Stimulated activated CD4-positive, alpha-beta T cell treated with anti-CD3 and anti-CD28 coated beads, Interleukin-12 subunit alpha, Interleukin-12 subunit beta, amount 100 ng/mL, for 48 hours (primary cell): ENCODE results near the gene ZNFX1.
"Not testable (repeated sequence)": the region's sequence is repeated elsewhere in the genome, so short reads cannot be mapped to it uniquely, and the experiment has no call there.

Experiments used
- DNase-seq, 3 donors: peaks; one replicate each; pipeline ENCODE4 v3.0.0-alpha.2; 2020; ENCODE audit warnings: low read depth in 2 of 3, low spot score in 1 of 3

ZNFX1 gene

DNA sequence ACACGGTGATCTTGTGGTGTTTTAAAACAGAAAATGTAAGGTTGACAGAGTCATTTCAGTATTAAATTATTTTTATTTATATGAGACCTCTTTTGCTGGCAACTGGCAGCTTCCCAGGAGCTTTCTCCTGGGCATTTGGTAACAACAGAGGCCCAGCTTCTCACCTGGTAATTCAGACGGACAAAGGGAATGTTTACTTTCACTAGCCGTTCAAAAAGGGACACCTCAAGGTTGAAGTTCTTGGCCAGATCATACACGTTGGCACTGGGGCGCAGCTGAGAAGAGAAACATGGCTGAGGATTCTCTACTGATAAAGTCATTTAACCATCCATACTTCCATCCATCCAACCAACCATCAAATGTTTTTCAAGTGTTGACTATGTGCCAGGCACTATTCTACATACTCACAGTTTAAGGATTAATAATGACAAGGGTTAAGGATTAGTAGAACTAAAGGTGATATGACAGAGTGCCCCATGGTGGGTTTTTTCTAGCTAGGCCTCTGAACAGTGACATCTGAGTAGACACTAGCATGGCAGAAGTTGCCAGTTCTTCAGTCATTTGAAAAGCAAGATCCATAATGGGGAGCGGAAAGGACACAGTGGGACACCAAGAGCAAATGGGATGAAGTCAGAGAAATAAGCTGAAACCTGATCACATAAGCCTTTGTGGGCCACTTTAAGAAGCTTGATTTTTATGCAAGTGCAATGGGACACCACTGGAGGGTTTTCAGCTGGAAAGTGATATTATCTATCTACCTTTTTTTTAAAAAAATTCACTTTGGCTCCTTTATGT is 25.1 kb downstream of the ZNFX1 start:
- DNase-seq, result no peak

DNA sequence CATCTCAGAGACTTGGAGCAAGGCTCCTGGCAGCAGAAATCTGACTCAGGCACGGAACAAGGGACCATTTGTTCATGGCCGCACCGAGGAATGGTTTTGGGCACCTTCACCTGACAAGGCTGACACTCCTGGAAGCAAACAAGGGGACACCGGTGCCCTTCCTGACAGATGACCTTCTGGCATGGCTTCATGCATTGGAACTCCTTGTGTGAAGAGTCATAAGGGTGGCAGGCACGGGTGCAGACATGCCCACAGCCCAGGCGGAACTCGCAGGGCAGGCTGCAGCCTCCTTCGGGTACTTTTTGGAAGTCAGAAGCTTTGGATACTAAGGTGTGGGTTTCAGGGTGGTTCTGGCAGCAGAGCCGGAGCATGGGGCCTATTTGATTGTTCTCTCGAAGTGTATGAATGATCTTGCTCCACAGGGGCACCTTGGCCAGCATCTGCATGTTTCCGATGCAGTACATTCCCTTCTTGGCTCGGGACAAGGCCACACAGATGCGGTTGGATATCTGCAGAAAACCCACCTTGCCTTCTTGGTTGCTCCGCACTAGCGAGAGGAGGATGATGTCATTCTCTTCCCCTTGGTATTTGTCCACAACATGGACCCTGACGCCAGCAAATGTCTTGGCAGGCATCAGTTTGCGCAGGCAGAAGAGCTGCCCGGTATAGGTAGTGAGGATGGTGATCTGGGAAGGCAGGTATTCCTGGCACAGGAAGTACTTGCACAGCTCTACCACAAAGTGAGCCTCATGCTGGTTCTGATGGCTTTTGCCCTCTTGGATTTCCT is 28.8 kb downstream of the ZNFX1 start:
- no peak for DNase-seq

DNA sequence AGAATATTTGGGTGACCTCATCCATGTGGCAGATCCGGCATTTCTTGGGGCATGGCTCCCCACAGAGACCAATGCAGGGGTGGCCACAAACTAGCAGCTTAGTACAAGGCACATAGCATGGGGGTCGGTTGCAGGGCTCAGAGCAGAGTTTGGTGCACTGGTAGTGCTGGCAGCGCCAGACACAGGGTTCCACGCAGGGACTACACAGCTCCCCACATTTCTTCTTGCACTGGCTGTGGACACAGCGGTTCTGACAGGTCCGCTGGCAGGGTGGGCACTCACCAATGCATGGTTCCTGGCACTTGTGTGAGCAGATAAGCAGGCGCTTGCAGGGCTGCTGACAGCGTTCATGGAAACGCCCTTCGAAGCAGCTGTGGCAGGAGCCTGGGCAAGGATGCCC is 29.6 kb downstream of the ZNFX1 start:
- DNase-seq, result no peak

DNA sequence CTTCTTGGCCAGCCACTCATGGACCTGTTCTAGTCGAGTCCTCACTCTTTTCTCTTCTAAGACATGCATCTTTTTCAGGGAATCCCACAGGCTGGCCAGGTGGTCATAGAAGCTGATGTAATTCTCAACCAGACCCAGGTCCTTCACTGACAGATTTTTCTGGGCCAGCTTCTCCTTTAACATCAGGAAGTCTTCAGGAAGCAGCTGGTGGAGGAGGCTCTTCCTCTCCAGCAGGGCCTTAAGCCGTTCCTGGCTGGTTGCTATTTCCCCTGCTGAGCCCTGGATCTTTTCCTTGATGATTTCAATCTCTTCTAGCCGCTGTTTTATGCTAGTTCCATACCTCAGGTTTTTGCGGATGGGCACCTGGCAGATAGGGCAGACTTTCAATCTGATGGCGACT is 30.1 kb downstream of the ZNFX1 start:
- no peak for DNase-seq

DNA sequence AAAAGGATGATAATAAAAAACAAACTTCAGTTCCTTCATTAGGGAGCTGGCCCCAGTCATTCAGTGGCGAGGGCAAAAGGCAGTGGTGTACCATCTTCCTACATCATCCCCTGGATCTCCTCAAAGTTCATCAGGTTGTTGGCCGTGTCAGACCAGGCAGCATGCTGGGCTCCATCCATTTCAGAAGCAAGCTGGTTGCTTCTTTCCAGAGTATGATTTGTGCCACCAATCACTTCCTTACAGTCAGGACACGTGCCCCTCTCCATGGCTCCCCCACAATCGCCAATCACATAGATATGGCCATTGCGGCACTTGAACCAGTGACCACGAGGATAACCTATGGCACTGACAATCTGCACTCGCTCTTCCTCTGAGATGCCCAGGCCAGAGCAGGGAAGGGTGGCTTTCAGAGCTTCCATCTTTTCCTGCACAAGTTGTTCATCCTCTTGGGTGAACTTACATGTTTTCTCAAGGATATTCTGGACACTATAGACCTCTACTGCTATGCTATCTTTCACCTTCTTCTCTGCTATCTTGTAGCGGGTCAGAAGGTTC is 30.6 kb downstream of the ZNFX1 start:
- DNase-seq, result no peak

DNA sequence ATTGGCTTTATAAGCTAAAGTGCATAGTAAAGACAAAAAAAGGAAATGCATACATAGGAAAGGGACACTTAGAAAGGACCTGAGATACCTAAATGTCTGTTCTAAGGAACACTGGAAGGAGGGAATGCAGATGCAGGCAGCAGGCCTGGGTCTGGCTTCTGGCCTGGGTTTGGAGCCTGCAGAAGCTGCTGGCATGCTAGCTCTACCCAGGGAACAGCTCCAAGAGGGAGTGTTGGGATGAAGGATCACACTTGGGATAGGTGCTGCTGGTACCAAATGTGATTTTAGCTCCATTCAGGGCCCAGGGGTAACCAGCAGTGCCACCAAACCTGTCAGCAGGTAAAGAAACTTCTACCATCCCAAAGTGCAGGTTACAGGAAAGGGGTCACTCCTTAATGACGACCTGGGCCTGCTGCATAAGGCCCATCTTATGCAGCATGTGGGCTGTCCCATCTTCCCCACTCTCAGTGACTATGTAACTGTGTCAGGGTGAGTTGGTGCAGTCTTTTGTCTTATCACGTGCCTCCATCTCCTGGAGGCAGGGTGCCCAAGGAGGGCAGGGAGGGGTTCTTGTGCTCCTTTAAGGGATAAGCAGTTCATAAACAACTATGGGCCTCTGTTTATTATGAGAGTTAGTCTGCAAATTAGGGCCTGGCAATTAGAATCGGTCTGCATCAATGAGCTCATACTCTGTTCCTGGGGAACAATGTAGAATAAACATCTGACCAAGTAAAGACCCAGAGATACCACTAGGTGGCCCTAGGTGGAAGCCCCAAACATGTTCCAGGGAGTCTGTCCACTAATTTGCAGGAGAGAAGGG is 31.7 kb downstream of the ZNFX1 start:
- no peak for DNase-seq

DNA sequence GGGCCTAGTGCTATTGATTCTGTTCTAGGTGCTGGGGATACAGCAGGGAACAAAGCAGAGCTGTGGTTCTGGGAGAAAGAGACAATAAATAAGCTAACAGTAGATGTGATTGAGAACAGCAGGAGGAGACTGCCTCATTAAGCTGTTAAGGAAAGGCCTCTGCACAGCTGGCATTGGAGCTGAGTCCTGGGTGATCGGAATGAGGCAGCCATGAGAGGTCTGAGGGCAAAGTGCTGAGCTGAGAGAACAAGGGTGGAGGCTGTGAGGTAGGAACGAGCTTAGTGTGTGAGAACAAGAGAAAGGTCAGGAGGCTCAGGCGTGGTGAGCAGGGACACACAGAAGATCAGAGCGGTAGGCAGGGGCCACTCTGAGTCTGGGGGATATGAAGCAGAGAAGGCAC is 40.3 kb downstream of the ZNFX1 start:
- DNase-seq, result no peak

DNA sequence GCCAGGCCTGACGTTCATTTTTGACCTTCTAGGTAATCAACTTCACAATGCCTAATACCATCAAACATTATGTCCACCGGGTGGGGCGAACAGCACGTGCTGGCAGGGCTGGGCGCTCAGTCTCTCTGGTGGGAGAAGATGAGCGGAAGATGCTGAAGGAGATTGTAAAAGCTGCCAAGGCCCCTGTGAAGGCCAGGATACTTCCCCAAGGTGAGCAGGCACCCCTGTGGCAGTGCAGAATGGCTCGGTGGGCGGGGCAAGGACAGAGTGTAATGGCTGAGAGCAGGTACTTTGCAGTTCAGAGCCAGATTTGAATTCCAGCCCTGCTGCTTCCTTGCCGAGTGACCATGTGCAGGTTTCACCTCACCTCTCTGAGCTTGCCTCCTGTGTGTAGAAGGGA is 41.6 kb downstream of the ZNFX1 start:
- DNase-seq, result no peak

DNA sequence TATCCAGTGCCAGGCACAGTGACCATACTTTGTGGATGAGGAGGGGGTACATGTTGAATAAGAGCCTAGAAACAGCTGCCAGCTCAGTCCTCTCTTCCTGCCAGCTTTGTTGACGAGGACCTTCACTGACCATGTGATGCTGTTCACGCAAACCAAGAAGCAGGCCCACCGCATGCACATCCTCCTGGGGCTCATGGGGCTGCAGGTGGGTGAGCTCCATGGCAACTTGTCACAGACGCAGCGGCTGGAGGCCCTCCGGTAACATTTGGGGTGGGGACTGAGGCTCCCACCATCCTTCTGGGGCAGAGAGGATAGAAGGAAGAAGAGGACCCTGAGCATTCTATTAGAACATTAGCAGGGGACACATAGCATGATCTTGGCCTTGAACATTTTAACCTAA is 43.0 kb downstream of the ZNFX1 start:
- no peak for DNase-seq

DNA sequence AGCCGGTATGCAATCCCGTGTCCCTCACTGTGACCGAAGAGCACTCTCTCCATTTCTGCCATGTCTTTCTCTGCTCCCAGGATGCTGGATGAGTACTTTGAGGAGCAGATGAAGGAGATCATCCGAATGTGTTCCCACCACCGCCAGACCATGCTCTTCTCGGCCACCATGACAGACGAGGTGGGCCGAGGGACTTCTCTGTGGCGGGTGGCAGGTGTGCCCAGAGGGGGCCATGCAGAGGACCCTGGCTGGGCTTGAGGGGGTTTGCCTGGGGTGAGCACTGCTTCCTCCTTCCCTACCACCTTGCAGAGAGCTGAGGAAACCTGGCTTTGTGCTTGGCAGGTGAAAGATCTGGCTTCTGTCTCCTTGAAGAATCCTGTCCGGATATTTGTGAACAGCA is 44.6 kb downstream of the ZNFX1 start:
- no peak for DNase-seq

DNA sequence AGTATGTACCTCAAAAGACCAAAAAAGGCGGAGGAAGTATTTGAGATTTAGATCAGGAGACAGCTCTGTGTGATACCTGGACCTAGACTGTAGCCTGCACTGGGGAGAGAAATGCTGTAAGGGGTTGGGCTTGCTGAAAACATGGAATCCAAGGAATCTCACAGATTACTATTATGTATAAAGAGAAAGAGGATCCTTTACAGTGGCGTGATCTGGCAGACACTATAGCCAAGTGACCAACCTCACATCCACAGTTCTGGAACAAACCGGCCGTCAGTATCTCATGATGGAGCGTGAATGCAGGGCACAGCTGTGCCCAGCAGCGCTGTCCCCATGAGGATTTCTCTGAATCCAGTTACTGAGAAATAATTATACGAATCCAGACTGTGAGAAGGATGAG is 46.4 kb downstream of the ZNFX1 start:
- no peak for DNase-seq

DNA sequence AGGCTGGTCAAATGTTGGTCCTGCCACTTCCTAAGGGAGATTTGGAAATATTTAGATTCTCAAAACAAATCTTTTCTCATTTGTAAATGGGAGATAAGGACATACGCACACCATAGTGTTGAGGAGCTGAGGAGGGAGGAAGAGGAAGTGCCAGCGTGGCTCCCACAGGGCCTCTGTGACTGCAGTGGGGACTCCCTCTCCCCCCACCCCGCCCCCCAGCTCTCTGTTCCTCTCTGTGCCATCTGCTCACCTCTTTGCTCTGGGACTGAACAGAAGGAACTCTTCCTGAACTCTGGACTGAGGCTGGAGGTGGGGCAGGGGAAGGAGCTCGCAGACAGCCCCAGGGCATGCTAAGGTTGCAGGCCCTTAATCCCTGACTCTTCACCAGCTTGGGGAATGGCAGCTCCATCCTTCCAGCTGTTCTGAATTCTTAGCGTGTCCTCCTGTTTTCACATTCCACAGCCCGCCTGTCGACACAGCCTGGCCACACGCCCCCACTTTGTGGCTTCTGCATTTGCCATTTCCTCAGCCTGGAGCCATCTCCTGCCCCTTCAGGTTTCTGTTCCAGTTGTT is 47.2 kb downstream of the ZNFX1 start:
- no peak for DNase-seq

DNA sequence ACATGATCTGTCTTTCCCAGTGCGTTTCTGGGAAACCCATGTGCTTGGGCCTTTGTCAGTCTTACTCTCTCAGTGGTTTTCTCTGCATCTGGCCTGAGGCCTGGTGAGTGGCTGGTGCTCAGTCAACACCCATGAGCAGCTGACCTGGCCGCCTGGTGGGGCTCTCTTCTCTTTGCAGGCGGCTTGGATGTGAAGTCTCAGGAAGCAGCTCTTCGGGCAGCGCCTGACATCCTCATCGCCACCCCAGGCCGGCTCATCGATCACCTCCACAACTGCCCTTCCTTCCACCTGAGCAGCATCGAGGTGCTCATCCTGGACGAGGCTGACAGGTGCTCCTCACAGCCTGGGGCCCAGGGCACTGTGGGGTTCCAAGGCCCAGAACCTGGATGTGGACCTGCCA is 47.8 kb downstream of the ZNFX1 start:
- no peak for DNase-seq

DNA sequence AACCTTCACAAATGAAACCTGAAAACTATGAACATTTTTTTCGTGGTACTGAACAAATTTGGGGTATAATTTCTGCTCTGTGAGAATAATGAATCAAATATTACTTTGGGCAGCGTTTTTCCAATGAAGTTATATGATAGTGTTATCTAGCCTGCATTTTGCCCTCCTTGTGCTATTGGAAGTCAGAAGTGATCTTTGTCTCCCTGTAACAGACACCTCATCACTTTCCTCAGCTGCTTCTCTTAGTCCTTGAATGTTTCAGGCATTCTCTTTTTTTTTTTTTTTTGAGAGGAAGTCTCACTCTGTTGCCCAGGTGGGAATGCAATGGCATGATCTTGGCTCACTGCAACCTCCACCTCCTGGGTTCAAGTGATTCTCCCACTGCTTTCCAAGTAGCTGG is 48.5 kb downstream of the ZNFX1 start:
- DNase-seq, result no peak

DNA sequence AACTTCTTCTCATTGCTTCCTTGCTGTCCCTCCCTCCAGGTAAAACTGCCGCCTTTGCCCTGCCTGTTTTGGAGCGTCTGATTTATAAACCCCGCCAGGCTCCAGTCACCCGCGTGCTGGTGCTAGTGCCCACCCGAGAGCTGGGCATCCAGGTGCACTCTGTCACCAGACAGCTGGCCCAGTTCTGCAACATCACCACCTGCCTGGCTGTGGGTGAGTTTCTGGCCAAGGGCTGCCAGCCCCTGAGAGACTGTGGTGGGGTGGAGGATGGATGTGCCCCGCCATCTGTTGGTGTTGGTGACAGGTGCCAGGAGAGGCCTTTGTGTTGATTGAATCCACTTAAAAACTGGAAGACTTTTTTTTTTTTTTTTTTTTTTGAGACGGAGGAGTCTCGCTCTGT is 49.2 kb downstream of the ZNFX1 start:
- DNase-seq, result no peak

DNA sequence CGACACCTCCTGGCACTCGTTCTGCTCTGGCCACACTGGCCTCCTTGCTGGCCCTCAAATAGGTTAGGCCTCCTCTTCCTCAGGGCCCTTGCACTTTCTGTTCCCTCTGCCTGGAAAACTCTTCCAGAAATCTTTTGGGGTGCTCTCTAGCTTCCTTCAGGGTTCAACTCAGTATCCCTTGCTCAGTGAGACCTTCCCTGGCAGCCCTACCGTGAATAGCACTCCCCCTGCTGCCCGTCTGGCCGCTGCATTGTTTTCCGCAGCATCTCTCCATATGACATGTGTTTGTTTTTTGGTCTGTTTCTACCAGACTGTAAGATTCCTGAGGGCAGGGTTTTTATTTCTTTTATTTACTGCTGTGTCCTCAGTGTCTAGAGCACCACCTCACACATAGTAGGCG is 52.0 kb downstream of the ZNFX1 start:
- no peak for DNase-seq

DNA sequence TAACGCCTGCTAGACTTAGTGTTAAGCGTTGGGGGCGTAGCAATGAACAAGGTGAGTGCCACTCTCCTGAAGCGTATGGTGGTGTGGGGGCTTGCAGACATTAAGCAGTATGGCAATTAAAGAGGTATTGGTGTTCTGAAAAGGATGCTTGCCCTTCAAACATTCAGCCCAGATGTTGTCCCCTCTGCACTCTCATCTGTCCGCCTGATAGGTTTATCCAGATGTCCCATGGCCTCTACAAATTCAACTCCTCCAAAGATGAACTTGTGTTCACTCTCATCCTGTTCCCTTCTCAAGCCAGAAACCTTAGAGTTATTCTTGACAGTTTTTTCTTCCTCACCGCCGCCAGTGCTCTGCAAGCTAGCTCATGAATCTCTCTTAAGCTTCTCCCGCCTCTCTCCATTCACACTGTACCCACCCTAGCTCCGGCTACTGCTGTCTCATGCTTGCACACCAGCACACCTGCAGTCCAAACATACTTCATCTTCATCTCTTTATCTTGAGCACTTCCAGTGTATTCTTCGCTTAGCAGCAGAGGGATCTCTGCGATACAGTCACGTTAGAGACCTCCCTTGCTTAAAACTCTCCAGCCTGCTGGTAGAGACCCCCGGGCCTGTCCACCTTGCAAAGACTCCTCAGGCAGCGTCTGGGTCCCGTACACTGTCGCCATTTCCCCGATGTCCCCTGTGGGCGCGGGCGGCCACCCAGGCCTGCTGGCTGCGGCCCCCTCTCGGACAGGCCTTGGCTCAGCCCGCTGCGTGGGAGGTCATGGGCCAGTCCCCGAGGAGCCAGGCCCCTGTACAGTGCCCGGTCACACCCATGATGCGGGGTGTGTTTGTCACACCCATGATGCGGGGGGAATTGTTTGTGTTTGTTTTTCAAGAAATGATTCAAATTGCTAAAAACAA is 57.7 kb downstream of the ZNFX1 start:
- DNase-seq, result no peak

DNA sequence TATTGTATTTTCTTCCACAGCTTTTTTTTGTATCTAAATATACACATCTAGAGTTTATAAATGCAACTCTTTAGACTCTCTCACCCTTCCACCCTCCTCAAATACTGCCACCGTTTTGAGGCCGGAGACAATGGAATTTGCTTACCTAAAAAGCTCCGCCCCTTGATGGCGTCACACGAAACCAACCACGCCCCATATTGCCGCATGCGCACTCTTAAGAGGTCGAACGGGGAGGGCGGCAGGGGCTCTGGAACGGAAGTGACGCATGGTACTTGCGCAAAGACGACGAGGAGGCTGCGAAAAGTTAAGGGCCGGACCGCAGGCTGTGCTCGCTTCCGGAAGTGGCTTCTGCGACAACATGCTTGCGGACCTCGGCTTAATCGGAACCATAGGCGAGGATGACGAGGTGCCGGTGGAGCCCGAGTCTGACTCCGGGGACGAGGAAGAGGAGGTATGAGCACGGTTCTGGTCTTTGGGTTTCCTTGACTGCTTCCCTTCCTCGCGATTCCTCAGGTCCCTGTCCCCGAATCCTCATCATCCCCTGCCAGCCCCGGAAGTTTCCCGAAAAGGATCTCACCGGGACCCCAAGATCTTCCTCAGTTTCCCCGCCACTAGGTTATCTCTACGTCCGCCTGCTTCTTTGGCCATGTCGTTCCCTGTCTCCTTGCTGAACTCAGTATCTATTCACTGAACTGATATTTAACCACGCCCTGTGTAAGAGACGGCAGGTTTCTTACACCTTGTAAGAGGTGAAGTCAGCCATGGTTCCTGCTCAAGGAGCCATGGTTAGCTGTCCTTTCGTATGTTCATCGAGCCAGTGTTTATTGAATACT is 58.5 kb downstream of the ZNFX1 start, which contains the start of gene DDX27:
DDX27 (plus strand) TSS at position 326 of the 833 bp plus-strand sequence; CDS start at position 359, 33 bp downstream.
- peak; percentile 93 to 97 (median 96) for DNase-seq

DNA sequence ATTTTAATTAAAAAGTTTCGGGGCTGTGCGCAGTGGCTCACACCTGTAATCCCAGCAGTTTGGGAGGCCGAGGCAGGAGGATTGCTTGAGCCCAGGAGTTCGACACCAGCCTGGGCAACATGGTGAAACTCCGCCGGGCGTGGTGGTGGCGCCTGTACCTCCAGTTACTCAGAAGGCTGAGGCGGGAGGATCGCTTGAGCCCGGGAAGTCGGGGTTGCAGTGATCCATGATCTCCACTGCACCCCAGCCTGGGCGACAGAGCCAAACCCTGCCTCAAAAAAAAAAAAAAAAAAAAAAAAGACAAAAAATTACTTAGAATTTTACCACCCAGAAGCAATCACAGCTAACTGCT is 59.1 kb downstream of the ZNFX1 start:
- DNase-seq, result not testable (repeated sequence)
